H1 (cell line): ENCODE data around the gene MIER3. TPM values are rescaled to one million over a fixed set of nuclear protein-coding genes. Genes with fewer than 3 reads are reported as not detected.

ENCODE experiments used
- CTCF ChIA-PET: fragments of 300-600 bp; sonication (Branson Sonifier 250); formaldehyde crosslinking; loops from one replicate; lab custom pipeline; 2021; ENCODE audit not compliant: partially characterized antibody; lab: Charles Lee
- POLR2A ChIA-PET: fragments of 300-600 bp; sonication (Branson Sonifier 250); formaldehyde crosslinking; loops from one replicate; lab custom pipeline; 2021; ENCODE audit warnings: inconsistent platforms; ENCODE audit not compliant: partially characterized antibody; lab: Charles Lee
- DNase-seq, 2 experiments: peaks; one replicate each; pipeline versions ENCODE4 v3.0.0 to v3.0.0-alpha.2; 2010 to 2022; ENCODE audit warnings: low spot score in 2 of 2, low read depth in 1 of 2, mixed read lengths in 1 of 2
- FAIRE-seq: peaks from 2 replicates; lab custom pipeline; 2011; peaks lifted over from hg19 to GRCh38; lab: Jason Lieb, UNC
- H2AFZ ChIP-seq: 2 replicates; pipeline ENCODE4 v1.8.1; 2012; ENCODE audit warnings: low read length, inconsistent platforms
- H2AK5ac ChIP-seq: 2 replicates; pipeline ENCODE4 v1.6.1; 2013; ENCODE audit warnings: low read depth, low read length
- H2BK120ac ChIP-seq: replicated peaks from 2 replicates; pipeline ENCODE3; 2013; ENCODE audit warnings: low read depth, low read length, inconsistent platforms
- H2BK12ac ChIP-seq: 2 replicates; pipeline ENCODE4 v1.6.1; 2013; ENCODE audit warnings: low read depth, low read length
- H2BK15ac ChIP-seq: 2 replicates; pipeline ENCODE4 v1.6.1; 2013; ENCODE audit warnings: low read length
- H2BK20ac ChIP-seq: 2 replicates; pipeline ENCODE4 v1.6.1; 2013; ENCODE audit warnings: low read length
- H2BK5ac ChIP-seq: 2 replicates; pipeline ENCODE4 v1.6.1; 2013; ENCODE audit warnings: low read depth, low read length
- H3K14ac ChIP-seq: 2 replicates; pipeline ENCODE4 v1.6.1; 2013; ENCODE audit warnings: inconsistent platforms; ENCODE audit not compliant: insufficient read length
- H3K18ac ChIP-seq: 2 replicates; pipeline ENCODE4 v1.6.1; 2013; ENCODE audit warnings: low read length; ENCODE audit errors: extremely low read depth
- H3K23ac ChIP-seq: 2 replicates; pipeline ENCODE4 v1.6.1; 2013; ENCODE audit warnings: inconsistent platforms; ENCODE audit not compliant: insufficient read length
- H3K23me2 ChIP-seq: 2 replicates; pipeline ENCODE4 v1.6.1; 2013; ENCODE audit warnings: low read depth, low read length
- H3K27ac ChIP-seq: 2 replicates; pipeline ENCODE4 v1.6.1; 2011; ENCODE audit warnings: low read depth, low read length, inconsistent platforms
- H3K27me3 ChIP-seq, 4 experiments: replicated peaks in 1 of 4; 1 replicate in 1 of 4; 2 replicates in 3 of 4; pipeline versions ENCODE4 v1.6.1 to v1.8.1; 2011 to 2013; ENCODE audit warnings: low read length in 3 of 4, mild to moderate bottlenecking in 3 of 4, inconsistent platforms in 2 of 4, mixed read lengths in 2 of 4, moderate library complexity in 1 of 4; ENCODE audit not compliant: control insufficient read depth in 3 of 4, insufficient read depth in 3 of 4; ENCODE audit errors: extremely low read depth in 1 of 4
- H3K36me3 ChIP-seq, 4 experiments: 2 replicates each; pipeline versions ENCODE4 v1.6.1 to v1.8.1; 2011 to 2013; ENCODE audit warnings: mild to moderate bottlenecking in 4 of 4, low read length in 3 of 4, moderate library complexity in 2 of 4, control low read depth in 1 of 4, inconsistent platforms in 1 of 4; ENCODE audit not compliant: insufficient read depth in 4 of 4, control insufficient read depth in 2 of 4
- H3K4ac ChIP-seq: replicated peaks from 2 replicates; pipeline ENCODE3; 2013; ENCODE audit warnings: low read length, low read depth, mixed read lengths, inconsistent platforms; ENCODE audit not compliant: insufficient read length
- H3K4me1 ChIP-seq, 4 experiments: replicated peaks in 1 of 4; 1 replicate in 1 of 4; 2 replicates in 3 of 4; pipeline versions ENCODE4 v1.6.1 to v1.8.1; 2011 to 2013; ENCODE audit warnings: low read length in 3 of 4, inconsistent platforms in 2 of 4, mixed read lengths in 1 of 4; ENCODE audit not compliant: insufficient read depth in 4 of 4, control insufficient read depth in 3 of 4
- H3K4me2 ChIP-seq, 2 experiments: 2 replicates each; pipeline versions ENCODE4 v1.6.1 to v1.8.1; 2011 to 2013; ENCODE audit warnings: low read depth in 2 of 2, low read length in 2 of 2, control low read depth in 1 of 2, inconsistent platforms in 1 of 2, mild to moderate bottlenecking in 1 of 2; ENCODE audit not compliant: insufficient read depth in 1 of 2
- H3K4me3 ChIP-seq, 4 experiments: fragments of 200-600, 300-600 bp in 1 of 4; sonication (generic), shearing (Covaris generic), sonication (Bioruptor Twin) in 1 of 4; 2 replicates each; pipeline versions ENCODE4 v1.5.1 to v1.8.1; 2011 to 2016; ENCODE audit warnings: low read length in 4 of 4, low read depth in 3 of 4, control low read depth in 2 of 4, inconsistent platforms in 2 of 4, mild to moderate bottlenecking in 2 of 4, mixed read lengths in 1 of 4, moderate library complexity in 1 of 4; ENCODE audit not compliant: insufficient read depth in 2 of 4; ENCODE audit errors: extremely low read depth in 1 of 4
- H3K56ac ChIP-seq: replicated peaks from 2 replicates; pipeline ENCODE3; 2013; ENCODE audit warnings: low read depth, mild to moderate bottlenecking, mixed read lengths, low read length, inconsistent platforms; ENCODE audit not compliant: insufficient read length
- H3K79me1 ChIP-seq: 2 replicates; pipeline ENCODE4 v1.6.1; 2013; ENCODE audit warnings: low read depth, low read length, control low read depth
- H3K79me2 ChIP-seq, 2 experiments: 2 replicates each; pipeline versions ENCODE4 v1.6.1 to v1.8.1; 2012 to 2013; ENCODE audit warnings: low read length in 2 of 2, mild to moderate bottlenecking in 2 of 2, inconsistent platforms in 1 of 2; ENCODE audit not compliant: insufficient read depth in 2 of 2, control insufficient read depth in 1 of 2
- H3K9ac ChIP-seq, 4 experiments: replicated peaks in 1 of 4; 1 replicate in 1 of 4; 2 replicates in 3 of 4; pipeline versions ENCODE4 v1.6.1 to v1.8.1; 2011 to 2013; ENCODE audit warnings: low read depth in 3 of 4, low read length in 3 of 4, control low read depth in 2 of 4, mild to moderate bottlenecking in 2 of 4, moderate library complexity in 2 of 4, inconsistent platforms in 1 of 4; ENCODE audit errors: extremely low read depth in 1 of 4
- H3K9me3 ChIP-seq, 2 experiments: 2 replicates each; pipeline versions ENCODE4 v1.6.1 to v1.8.1; 2012 to 2013; ENCODE audit warnings: mild to moderate bottlenecking in 2 of 2, moderate library complexity in 2 of 2, control low read depth in 1 of 2, inconsistent platforms in 1 of 2, low read depth in 1 of 2, low read length in 1 of 2, mixed read lengths in 1 of 2; ENCODE audit not compliant: insufficient read depth in 2 of 2
- H4K20me1 ChIP-seq, 2 experiments: replicated peaks in 1 of 2; 2 replicates each; pipeline versions ENCODE3 to v1.8.1; 2011 to 2013; ENCODE audit warnings: inconsistent platforms in 2 of 2, low read length in 2 of 2, mild to moderate bottlenecking in 1 of 2; ENCODE audit not compliant: insufficient read depth in 2 of 2, control insufficient read depth in 1 of 2
- H4K5ac ChIP-seq: 2 replicates; pipeline ENCODE4 v1.6.1; 2013; ENCODE audit warnings: low read length, low read depth, mixed read lengths, inconsistent platforms; ENCODE audit not compliant: insufficient read length
- H4K8ac ChIP-seq: 2 replicates; pipeline ENCODE4 v1.8.0; 2013; ENCODE audit warnings: mild to moderate bottlenecking, moderate library complexity, low read length, inconsistent platforms; ENCODE audit not compliant: insufficient read depth; ENCODE audit errors: extremely low read depth
- H4K91ac ChIP-seq: replicated peaks from 2 replicates; pipeline ENCODE3; 2013; ENCODE audit warnings: low read length, mixed read lengths, inconsistent platforms; ENCODE audit not compliant: insufficient read length
- BCL11A ChIP-seq, 2 experiments: IDR thresholded peaks; one replicate each; pipeline ENCODE4 v1.6.1; 2011; ENCODE audit warnings: low read depth in 2 of 2, low read length in 2 of 2, mild to moderate bottlenecking in 2 of 2
- CHD1 ChIP-seq: IDR thresholded peaks from 2 replicates; pipeline ENCODE4 v1.6.1; 2012; ENCODE audit warnings: low read depth, low read length, improper control_type of control experiment
- CTBP2 ChIP-seq: IDR thresholded peaks from 2 replicates; pipeline ENCODE4 v1.7.0; 2011; ENCODE audit warnings: borderline replicate concordance, mild to moderate bottlenecking, moderate library complexity, mixed read lengths, low read length; ENCODE audit not compliant: insufficient read depth, insufficient read length
- E2F6 ChIP-seq: IDR thresholded peaks from 2 replicates; pipeline ENCODE4 v1.6.1; 2012; ENCODE audit warnings: inconsistent platforms
- HDAC6 ChIP-seq: IDR thresholded peaks from one replicate; pipeline ENCODE4 v1.7.1; 2012; ENCODE audit warnings: low read depth, mild to moderate bottlenecking, inconsistent platforms, low read length, moderate library complexity
- KDM4A ChIP-seq: IDR thresholded peaks from one replicate; pipeline ENCODE4 v1.7.1; 2012; ENCODE audit warnings: low read depth, mild to moderate bottlenecking, moderate library complexity, low read length, inconsistent platforms; ENCODE audit not compliant: severe bottlenecking
- POLR2A ChIP-seq, 2 experiments: IDR thresholded peaks; 1 replicate in 1 of 2; 2 replicates in 1 of 2; pipeline ENCODE4 v1.6.1; 2011; ENCODE audit warnings: low read depth in 2 of 2, low read length in 2 of 2, mild to moderate bottlenecking in 2 of 2; ENCODE audit errors: control extremely low read depth in 1 of 2
- RAD21 ChIP-seq, 2 experiments: IDR thresholded peaks in 1 of 2; conservative IDR thresholded peaks in 1 of 2; 2 replicates each; pipeline ENCODE4 v1.6.1; 2011; ENCODE audit warnings: low read depth in 2 of 2, low read length in 2 of 2, improper control_type of control experiment in 1 of 2, inconsistent platforms in 1 of 2, mild to moderate bottlenecking in 1 of 2, moderate library complexity in 1 of 2
- SP4 ChIP-seq: IDR thresholded peaks from 2 replicates; pipeline ENCODE4 v1.6.1; 2012; ENCODE audit warnings: low read length, inconsistent platforms
- TAF1 ChIP-seq: IDR thresholded peaks from 2 replicates; pipeline ENCODE4 v1.6.1; 2011; ENCODE audit warnings: mild to moderate bottlenecking, low read depth, low read length
- WGBS, 2 experiments: shearing (Covaris generic) in 1 of 2; methylation state at CpG; one replicate each; pipeline versions ENCODE4 v1.1.6 to v1.1.7; 2013 to 2015; ENCODE audit warnings: low lambda C conversion rate in 2 of 2, mixed read lengths in 2 of 2, inconsistent platforms in 1 of 2, low coverage in 1 of 2, missing lambda C conversion rate in 1 of 2; ENCODE audit not compliant: insufficient replicate concordance in 2 of 2, insufficient coverage in 1 of 2, insufficient read length in 1 of 2; ENCODE audit errors: extremely low coverage in 1 of 2, missing lambda C conversion rate in 1 of 2; 5-methylcytosine and 5-hydroxymethylcytosine counted together
- polyA plus RNA-seq, 7 experiments: library from polyadenylated mRNA; depleted of rRNA in 3 of 7; stranded (reverse) in 5 of 7; unstranded in 2 of 7; fragments of >200 nt in 5 of 7; fragments of 200-250 nt in 2 of 7; gene quantifications; 1 replicate in 5 of 7; 2 replicates in 1 of 7; 4 replicates in 1 of 7; pipeline versions ENCODE4 v1.2.1 to v1.2.3, GENCODE V29; 2011 to 2013; ENCODE audit warnings: missing spikeins in 2 of 7, mixed read lengths in 2 of 7
- total RNA-seq: library from RNA; stranded (reverse); fragmentation: NEBNext Ultra II Directional; extraction: Animal tissue kit (Norgen Biotek cat#: 25700); gene quantifications from 2 replicates; pipeline ENCODE4 v1.2.1, GENCODE V29; 2021

Gene MIER3
- total and polyA plus RNA-seq, 2 of the 8 experiments (the other 6 are each of a cell fraction or from before 2014, with no cell fraction given), result 9.6 to 33.3 TPM

GRCh38 chr5:56974241-56974640 is 22.3 kb upstream of the MIER3 start:
- Histone ChIP-seq H3K4me1 (no peaks in the 10 kb centered on the region), H2BK120ac (no peak overlapping the region), H2BK15ac (no peak overlapping the region), H3K56ac (no peak overlapping the region), H3K9ac (no peak overlapping the region), H2AK5ac (no peak overlapping the region), H3K23ac (no peak overlapping the region), H4K91ac (no peak overlapping the region), H4K20me1 (no peaks in the 10 kb centered on the region), H3K9me3 (no peaks in the 10 kb centered on the region), H2BK12ac (no peak overlapping the region), H3K27me3 (no peaks in the 10 kb centered on the region), H3K23me2 (no peaks in the 10 kb centered on the region), H2AFZ (no peak overlapping the region; the same call in 1 of the 2 replicates), H3K79me2 (no peaks in the 10 kb centered on the region), H3K36me3 (no peaks in the 10 kb centered on the region), H2BK20ac (no peak overlapping the region), H3K4ac (no peak overlapping the region), H3K14ac (no peak overlapping the region), H3K18ac (no peak overlapping the region), H4K8ac (no peak overlapping the region), H3K27ac (no peak overlapping the region), H3K4me2 (no peak overlapping the region), H2BK5ac (no peak overlapping the region), H3K79me1 (no peaks in the 10 kb centered on the region), H4K5ac (no peak overlapping the region), H3K4me3 (no peak overlapping the region)
- ChIA-PET CTCF (interaction anchor here (1.4 kb wide), 1 partner anchor 63 kb away, joined by 3 read pairs; no protein-coding TSS in a partner anchor), POLR2A (no interaction called here)
- WGBS, 2 experiments, result 88% methylated on average over 2 of the region's 2 CpGs; no CpG with 5 or more reads in 1 of the 2 experiments
- FAIRE-seq (no peak), DNase-seq (no peak)
- TF ChIP-seq HDAC6, result no peak
- TF ChIP-seq KDM4A, result no peak
- no peak for TF ChIP-seq E2F6
- no peak for TF ChIP-seq CTBP2
- TF ChIP-seq SP4, result no peak
- TF ChIP-seq TAF1, result no peak
- no peak for TF ChIP-seq BCL11A (IDR thresholded peaks at IDR 0.05; ENCODE audit: low read depth in 2 of 2, low read length in 2 of 2)
- TF ChIP-seq POLR2A (IDR thresholded peaks at IDR 0.05; ENCODE audit: control extremely low read depth in 1 of 2, low read depth in 2 of 2, low read length in 2 of 2), result no peak
- no peak for TF ChIP-seq CHD1
- no peak for TF ChIP-seq RAD21 (IDR thresholded peaks at IDR 0.05 in 1 of 2, conservative IDR thresholded peaks at IDR 0.05 in 1 of 2; ENCODE audit: low read depth in 2 of 2, low read length in 2 of 2)
